HepG2 (cell line): ENCODE measurements around the gene RBL1. TPM values are rescaled to one million over a fixed set of nuclear protein-coding genes. Genes with fewer than 3 reads are reported as not detected.

Experiments
- ATF5 ChIP-seq: sonication (generic); formaldehyde crosslinking; IDR thresholded peaks from 2 replicates; pipeline ENCODE4 v1.4.0; 2020; ENCODE audit warnings: mild to moderate bottlenecking, low read depth, missing genetic modification reagents
- EP300 ChIP-seq, 3 experiments: sonication (generic) in 1 of 3; formaldehyde crosslinking in 1 of 3; IDR thresholded peaks; 2 replicates each; pipeline versions ENCODE4 v1.5.1 to v1.6.1; 2011 to 2020; ENCODE audit warnings: low read depth in 2 of 3, low read length in 2 of 3, borderline replicate concordance in 1 of 3, improper control_type of control experiment in 1 of 3, mild to moderate bottlenecking in 1 of 3, missing genetic modification reagents in 1 of 3, moderate library complexity in 1 of 3
- IKZF1 ChIP-seq: fragments of 450-650 bp; IDR thresholded peaks from 2 replicates; pipeline ENCODE4 v1.7.1; 2016
- KLF15 ChIP-seq: sonication (generic); formaldehyde crosslinking; IDR thresholded peaks from 2 replicates; pipeline ENCODE4 v1.8.1; 2023; ENCODE audit warnings: borderline replicate concordance, mild to moderate bottlenecking, inconsistent platforms, missing genetic modification reagents, mixed read lengths
- LBX2 ChIP-seq: sonication (generic); formaldehyde crosslinking; IDR thresholded peaks from 2 replicates; pipeline ENCODE4 v1.5.0; 2020; ENCODE audit warnings: missing genetic modification reagents, mild to moderate bottlenecking, borderline replicate concordance
- MXI1 ChIP-seq: IDR thresholded peaks from 3 replicates; pipeline ENCODE4 v1.6.1; 2012; ENCODE audit warnings: low read depth, low read length, inconsistent platforms, borderline replicate concordance
- NFAT5 ChIP-seq: sonication (generic); formaldehyde crosslinking; IDR thresholded peaks from 2 replicates; pipeline ENCODE4 v1.4.0; 2020; ENCODE audit warnings: missing genetic modification reagents
- NKX3-1 ChIP-seq: sonication (generic); formaldehyde crosslinking; IDR thresholded peaks from 2 replicates; pipeline ENCODE4 v1.5.0; 2020; ENCODE audit warnings: missing genetic modification reagents
- PLRG1 ChIP-seq: fragments of 450-650 bp; conservative IDR thresholded peaks from 2 replicates; pipeline ENCODE4 v1.6.1; 2016
- PTBP1 ChIP-seq: fragments of 200-400 bp; formaldehyde crosslinking; IDR thresholded peaks from 2 replicates; pipeline ENCODE4 v1.6.1; 2018; ENCODE audit warnings: low read length, low read depth; ENCODE audit not compliant: poor library complexity, severe bottlenecking
- SNAI1 ChIP-seq: sonication (generic); formaldehyde crosslinking; IDR thresholded peaks from 2 replicates; pipeline ENCODE4 v1.5.0; 2020; ENCODE audit warnings: mild to moderate bottlenecking, missing genetic modification reagents, borderline replicate concordance
- THRA ChIP-seq: sonication (generic); formaldehyde crosslinking; IDR thresholded peaks from 2 replicates; pipeline ENCODE4 v1.4.0; 2020; ENCODE audit warnings: missing genetic modification reagents, borderline replicate concordance
- U2AF2 ChIP-seq: fragments of 200-400 bp; formaldehyde crosslinking; IDR thresholded peaks from 2 replicates; pipeline ENCODE4 v1.6.1; 2017; ENCODE audit warnings: low read depth, mild to moderate bottlenecking, low read length
- ZFP82 ChIP-seq: sonication (generic); formaldehyde crosslinking; IDR thresholded peaks from 2 replicates; pipeline ENCODE4 v1.5.1; 2020; ENCODE audit warnings: mild to moderate bottlenecking, missing genetic modification reagents, borderline replicate concordance
- ZNF615 ChIP-seq: sonication (generic); formaldehyde crosslinking; IDR thresholded peaks from 2 replicates; pipeline ENCODE4 v1.5.0; 2020; ENCODE audit warnings: mild to moderate bottlenecking, missing genetic modification reagents, borderline replicate concordance
- ZNF670 ChIP-seq: sonication (generic); formaldehyde crosslinking; IDR thresholded peaks from 2 replicates; pipeline ENCODE4 v1.8.0; 2022; ENCODE audit warnings: mild to moderate bottlenecking, missing genetic modification reagents, borderline replicate concordance
- ZNF747 ChIP-seq: sonication (generic); formaldehyde crosslinking; IDR thresholded peaks from 2 replicates; pipeline ENCODE4 v1.8.1; 2023; ENCODE audit warnings: missing genetic modification reagents, mild to moderate bottlenecking, borderline replicate concordance
- ZSCAN20 ChIP-seq: sonication (generic); formaldehyde crosslinking; IDR thresholded peaks from 2 replicates; pipeline ENCODE4 v1.4.0; 2020; ENCODE audit warnings: missing genetic modification reagents, mild to moderate bottlenecking, borderline replicate concordance
- polyA plus RNA-seq, 8 experiments: library from polyadenylated mRNA; depleted of rRNA in 3 of 8; stranded (reverse) in 7 of 8; unstranded in 1 of 8; fragments of >200 nt; fragmentation: Illumina TruSeq in 4 of 8; extraction: Trizol in 4 of 8; gene quantifications; 2 replicates each; pipeline versions ENCODE4 v1.2.1 to v1.2.3, GENCODE V29; 2011 to 2016; ENCODE audit warnings: low read depth in 4 of 8, missing spikeins in 1 of 8, mixed read lengths in 1 of 8; ENCODE audit not compliant: insufficient read depth in 1 of 8
- total RNA-seq, 5 experiments: library from RNA; depleted of rRNA; stranded (reverse); fragments of >200 nt; fragmentation: Illumina TruSeq; extraction: Trizol; gene quantifications; 2 replicates each; pipeline ENCODE4 v1.2.3, GENCODE V29; 2016; ENCODE audit warnings: low read depth in 1 of 5
- TF ChIP-seq, protein P1 (sequence below): sonication (generic); formaldehyde crosslinking; IDR thresholded peaks from 2 replicates; pipeline ENCODE4 v1.4.0; 2020; ENCODE audit warnings: missing genetic modification reagents; ENCODE audit errors: not compliant biosample characterization

The RBL1 gene
- total and polyA plus RNA-seq, 2 of the 13 experiments (the other 11 are each of a cell fraction or from before 2014, with no cell fraction given) = 6.0 to 27.5 TPM

DNA sequence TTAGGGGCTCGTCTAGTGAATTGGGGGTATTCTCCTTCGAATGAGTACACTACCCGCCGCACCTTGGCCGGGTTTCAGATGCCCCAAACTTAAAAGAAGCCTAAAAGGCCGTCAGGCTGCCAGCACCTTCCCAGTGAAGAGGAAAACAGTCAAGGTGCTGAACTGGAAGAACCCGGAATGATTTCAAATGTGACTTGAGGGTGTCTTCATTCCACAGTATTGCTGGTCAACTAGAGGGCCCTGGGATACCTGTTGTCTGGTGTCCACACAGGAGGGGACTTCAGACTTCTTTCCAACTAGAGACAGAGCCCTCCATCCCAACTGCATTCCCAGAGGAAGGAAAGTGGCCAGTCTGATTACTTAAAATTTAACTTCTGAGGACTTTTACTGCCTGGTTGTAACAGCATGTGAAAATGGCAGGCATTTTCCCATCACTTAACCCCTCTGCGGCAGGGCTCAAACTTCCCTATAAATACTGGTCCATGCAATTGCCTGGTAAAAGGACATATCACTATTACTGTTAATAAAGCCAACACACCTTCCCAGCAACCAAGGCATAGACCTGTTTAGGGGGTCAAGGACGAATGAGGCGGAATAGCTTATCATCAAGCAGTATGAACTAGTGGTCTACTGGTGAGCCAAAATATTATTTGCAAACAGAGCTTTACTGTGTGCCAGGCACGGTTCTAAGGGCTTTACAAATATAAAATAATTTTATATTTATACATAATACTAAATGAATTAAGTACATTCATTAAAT is 143.6 kb downstream of the RBL1 start (continued):
- TF ChIP-seq KLF15 (no peak), ATF5 (no peak), ZNF747 (CRISPR knock-in tag) (no peak; the same call in 1 of the 2 replicates), PTBP1 (no peak), THRA (CRISPR knock-in tag) (peak; percentile 23; the same call in 1 of the 2 replicates), ZNF615 (CRISPR knock-in tag) (no peak), U2AF2 (no peak), PLRG1 (no peak), NFAT5 (CRISPR knock-in tag) (no peak; the same call in 1 of the 2 replicates), EP300 (IDR thresholded peaks at IDR 0.05; ENCODE audit: low read depth in 2 of 2, low read length in 2 of 2) (no peak), EP300 (CRISPR knock-in tag; IDR thresholded peaks at IDR 0.05; ENCODE audit: borderline replicate concordance) (no peak), IKZF1 (no peak), ZSCAN20 (CRISPR knock-in tag) (peak; percentile 62; the same call in 1 of the 2 replicates), ZFP82 (CRISPR knock-in tag) (0 out of 2 replicates have a peak, but pooled peaks have one; percentile 69), MXI1 (no peak), ZNF670 (CRISPR knock-in tag) (peak; percentile 57; the same call in 1 of the 2 replicates), NKX3-1 (CRISPR knock-in tag) (peak; percentile 14; the same call in 1 of the 2 replicates), SNAI1 (CRISPR knock-in tag) (peak; percentile 87; the same call in 1 of the 2 replicates), LBX2 (CRISPR knock-in tag) (no peak)
- TF ChIP-seq, protein P1, sequence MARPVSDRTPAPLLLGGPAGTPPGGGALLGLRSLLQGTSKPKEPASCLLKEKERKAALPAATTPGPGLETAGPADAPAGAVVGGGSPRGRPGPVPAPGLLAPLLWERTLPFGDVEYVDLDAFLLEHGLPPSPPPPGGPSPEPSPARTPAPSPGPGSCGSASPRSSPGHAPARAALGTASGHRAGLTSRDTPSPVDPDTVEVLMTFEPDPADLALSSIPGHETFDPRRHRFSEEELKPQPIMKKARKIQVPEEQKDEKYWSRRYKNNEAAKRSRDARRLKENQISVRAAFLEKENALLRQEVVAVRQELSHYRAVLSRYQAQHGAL (CRISPR knock-in tag) = peak; percentile 15
